Loucy (cell line): ENCODE data around the gene RSRC2.

Experiments used
- EZH2phosphoT487 ChIP-seq: fragments of 200-600 bp; IDR thresholded peaks from 2 replicates; pipeline ENCODE4 v1.6.1; 2018; ENCODE audit warnings: antibody characterized with exemption, mild to moderate bottlenecking, moderate library complexity, borderline replicate concordance
- TF ChIP-seq, protein P1 (sequence below): fragments of 200-600 bp; sonication (generic); conservative IDR thresholded peaks from 2 replicates; pipeline ENCODE4 v1.5.1; 2014; ENCODE audit warnings: mild to moderate bottlenecking, antibody characterized with exemption, low read length

DNA sequence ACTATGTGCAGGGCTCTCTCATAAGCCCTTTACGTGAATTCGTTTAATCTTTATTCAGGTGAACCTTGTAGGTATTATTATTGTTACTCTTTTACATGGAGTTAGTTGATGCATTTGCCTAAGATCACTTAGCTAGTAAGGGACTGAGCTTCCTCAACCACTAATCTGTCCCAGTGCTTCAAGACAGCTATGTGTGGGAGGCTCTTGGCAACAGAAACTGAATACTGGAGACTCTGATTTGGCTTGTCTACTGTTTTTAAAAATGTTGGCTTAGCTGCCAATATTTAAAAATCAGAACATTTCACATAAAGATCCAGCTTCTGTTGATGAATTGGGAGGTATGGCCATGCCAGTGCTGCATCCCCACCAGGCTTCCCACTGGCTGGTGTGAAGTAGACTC is 7.1 kb upstream of the RSRC2 start:
- TF ChIP-seq, protein P1, sequence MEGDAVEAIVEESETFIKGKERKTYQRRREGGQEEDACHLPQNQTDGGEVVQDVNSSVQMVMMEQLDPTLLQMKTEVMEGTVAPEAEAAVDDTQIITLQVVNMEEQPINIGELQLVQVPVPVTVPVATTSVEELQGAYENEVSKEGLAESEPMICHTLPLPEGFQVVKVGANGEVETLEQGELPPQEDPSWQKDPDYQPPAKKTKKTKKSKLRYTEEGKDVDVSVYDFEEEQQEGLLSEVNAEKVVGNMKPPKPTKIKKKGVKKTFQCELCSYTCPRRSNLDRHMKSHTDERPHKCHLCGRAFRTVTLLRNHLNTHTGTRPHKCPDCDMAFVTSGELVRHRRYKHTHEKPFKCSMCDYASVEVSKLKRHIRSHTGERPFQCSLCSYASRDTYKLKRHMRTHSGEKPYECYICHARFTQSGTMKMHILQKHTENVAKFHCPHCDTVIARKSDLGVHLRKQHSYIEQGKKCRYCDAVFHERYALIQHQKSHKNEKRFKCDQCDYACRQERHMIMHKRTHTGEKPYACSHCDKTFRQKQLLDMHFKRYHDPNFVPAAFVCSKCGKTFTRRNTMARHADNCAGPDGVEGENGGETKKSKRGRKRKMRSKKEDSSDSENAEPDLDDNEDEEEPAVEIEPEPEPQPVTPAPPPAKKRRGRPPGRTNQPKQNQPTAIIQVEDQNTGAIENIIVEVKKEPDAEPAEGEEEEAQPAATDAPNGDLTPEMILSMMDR, result no peak
- no peak for TF ChIP-seq EZH2phosphoT487
